Adipose tissue (tissue), 3 donors: ENCODE measurements around the gene ITGA2B. TPM values are rescaled to one million over a fixed set of nuclear protein-coding genes. Genes with fewer than 3 reads are reported as not detected.
"Not testable (repeated sequence)": the region's sequence is repeated elsewhere in the genome, so short reads cannot be mapped to it uniquely, and the experiment has no call there.

Experiments
- H3K27ac ChIP-seq: one replicate; pipeline ENCODE4 v1.5.1; 2013; ENCODE audit warnings: low read depth, low read length
- WGBS, 3 donors: extraction: QIAGEN DNeasy Blood & Tissue Kit; methylation state at CpG; one replicate each; pipeline ENCODE4 v1.1.7; 2013; 5-methylcytosine and 5-hydroxymethylcytosine counted together
- polyA plus RNA-seq, 3 donors: library from polyadenylated mRNA; stranded (reverse); fragments of 200-250 nt; gene quantifications; one replicate each; pipeline ENCODE4 v1.2.3, GENCODE V29; 2013
- donor health status: healthy with polysubstance abuse.
- donor health status: Bipolar disorder and iron deficiency.
- donor health status: healthy.

The ITGA2B gene
- polyA plus RNA-seq, 3 donors: 0.35 to 1.1 (median 0.90) TPM

DNA sequence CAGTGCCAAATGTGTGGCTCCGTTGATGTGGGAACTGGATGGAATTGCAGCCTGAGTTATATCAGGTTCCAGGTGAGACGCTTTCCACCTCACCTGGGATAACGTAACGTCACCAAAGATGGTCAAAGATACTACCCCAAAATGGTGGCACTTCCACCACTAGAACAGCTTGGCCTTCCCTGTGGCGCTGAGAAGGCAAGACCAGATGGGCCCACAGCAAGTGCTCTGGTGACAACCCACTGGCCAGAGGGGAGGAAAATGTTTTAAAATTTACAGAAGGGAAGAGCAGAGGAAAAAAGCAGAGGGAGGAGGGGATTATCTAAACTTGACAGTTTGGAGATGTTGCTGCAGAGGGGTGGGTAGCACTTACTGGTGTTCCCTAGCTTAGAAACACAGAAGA, 7.5 kb upstream of the ITGA2B start:
- 95 to 96% (median 95%) methylated on average over 5 of the region's 5 CpGs for WGBS, 3 donors
- no peak overlapping the region for H3K27ac ChIP-seq

DNA sequence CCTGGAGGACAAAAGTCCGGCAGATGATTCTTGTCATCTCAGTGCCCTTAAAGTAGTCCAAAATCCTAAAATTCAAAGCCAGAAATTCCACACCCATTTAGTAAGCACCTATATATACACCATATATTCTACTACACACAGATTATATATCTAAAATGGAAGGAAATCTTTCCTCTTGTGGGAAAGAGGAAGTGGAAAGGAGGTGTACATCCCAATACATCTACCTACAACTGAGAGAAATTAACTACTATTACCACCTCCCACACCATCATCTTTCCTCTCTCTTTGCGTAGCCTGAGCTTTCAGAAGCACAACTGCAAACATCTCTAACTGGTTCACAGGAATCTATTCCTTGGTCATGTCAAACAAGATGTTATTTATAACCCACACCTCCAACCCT, 5.4 kb upstream of the ITGA2B start:
- 95 to 98% (median 97%) methylated on average over 2 of the region's 2 CpGs for WGBS, 3 donors
- H3K27ac ChIP-seq: no peak overlapping the region

DNA sequence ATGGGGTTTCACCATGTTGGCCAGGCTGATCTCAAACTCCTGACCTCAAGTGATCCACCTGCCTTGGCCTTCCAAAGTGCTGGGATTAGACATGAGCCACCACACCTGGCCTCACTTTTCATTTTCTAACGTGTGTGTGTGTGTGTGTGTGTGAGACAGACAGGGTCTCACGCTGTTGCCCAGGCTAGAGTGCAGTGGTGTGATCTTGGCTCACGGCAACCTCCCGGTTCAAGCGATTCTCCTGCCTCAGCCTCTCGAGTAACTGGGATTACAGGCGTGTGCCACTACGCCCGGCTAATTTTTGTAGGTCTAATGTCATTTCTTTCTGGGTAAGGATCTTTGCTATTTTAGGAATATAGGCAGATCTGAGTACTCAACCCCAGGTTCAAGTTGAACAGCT, 4.7 kb upstream of the ITGA2B start:
- 92 to 96% (median 94%) methylated on average over 9 of the region's 9 CpGs for WGBS, 3 donors
- not testable (repeated sequence) for H3K27ac ChIP-seq

DNA sequence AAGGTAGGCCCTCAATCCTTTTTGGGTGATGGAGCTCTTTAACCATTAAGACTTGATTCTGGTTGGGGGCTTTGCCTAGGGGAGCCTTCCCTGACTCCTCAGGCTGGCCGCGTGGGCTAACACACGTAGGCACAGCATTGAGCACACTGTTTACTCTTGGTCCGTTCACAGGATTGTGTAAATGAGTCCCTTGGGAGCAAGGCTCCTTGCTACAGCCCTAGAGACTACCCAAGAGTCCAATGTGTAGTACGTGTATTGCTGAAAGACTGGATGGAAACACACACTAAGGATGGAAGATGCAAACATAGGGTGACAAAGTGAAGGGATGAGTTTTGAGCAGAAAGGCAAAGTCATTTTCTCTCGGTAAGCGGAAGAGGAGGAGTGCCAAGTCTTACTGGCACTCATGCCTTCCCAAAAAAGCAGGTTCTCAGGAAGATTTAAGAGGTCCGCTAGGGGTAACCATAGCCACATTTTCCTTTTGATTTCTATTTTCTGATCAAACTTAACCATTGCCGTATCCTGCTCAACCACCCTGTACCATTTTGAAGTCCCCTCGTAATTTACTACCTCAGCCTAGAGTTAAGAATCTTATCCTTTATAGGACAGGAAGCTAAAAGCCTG, 911 bp upstream of the ITGA2B start:
- WGBS, 3 donors: 69 to 78% (median 77%) methylated on average over 10 of the region's 10 CpGs
- no peak overlapping the region for H3K27ac ChIP-seq

DNA sequence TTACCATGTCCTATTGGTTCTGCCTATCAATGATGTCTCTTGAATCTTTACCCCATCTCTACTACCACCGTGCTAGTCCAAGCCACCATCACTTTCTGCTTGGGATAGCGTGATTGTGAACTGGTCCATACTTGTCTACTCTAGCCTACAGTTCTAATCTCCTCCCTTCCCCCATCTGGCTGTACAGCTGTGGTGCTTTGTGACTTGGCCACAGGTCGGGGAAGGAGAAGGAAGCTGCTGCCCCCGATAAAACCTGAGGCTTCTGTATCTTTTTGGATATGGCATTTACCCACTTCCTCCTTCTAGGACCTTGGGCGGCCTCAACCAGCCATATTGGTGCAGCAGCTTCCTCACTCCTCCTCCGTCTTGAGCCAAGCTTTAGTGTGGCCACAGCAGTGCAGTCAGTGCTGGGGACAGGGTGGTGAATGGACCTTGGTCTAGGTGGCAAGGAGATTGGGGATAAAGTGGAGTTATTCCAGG, 314 bp upstream of the ITGA2B start:
- whole genome bisulfite sequencing, 3 donors: 53 to 89% (median 70%) methylated on average over 6 of the region's 6 CpGs
- no peak overlapping the region for H3K27ac ChIP-seq

DNA sequence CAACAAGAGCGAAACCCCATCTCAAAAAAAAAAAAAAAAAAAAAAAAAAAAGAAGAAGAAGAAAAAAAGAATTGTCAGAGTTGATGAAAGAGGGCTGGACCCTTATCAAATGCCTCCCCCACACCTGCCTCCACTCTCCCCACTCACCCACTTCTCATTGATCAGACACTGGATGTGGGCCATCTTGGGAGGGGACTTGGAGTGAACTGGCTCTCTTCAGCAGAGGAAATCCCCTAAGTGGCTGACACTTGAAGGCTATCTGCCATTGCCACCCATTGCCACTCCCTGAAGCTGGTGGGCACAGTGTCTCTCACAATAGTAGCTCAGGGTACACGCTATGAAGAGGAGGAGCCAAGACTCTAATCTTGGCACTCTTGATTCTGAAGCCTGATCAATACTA, 1.6 kb downstream of the ITGA2B start:
- 84 to 89% (median 85%) methylated on average over 2 of the region's 2 CpGs for WGBS, 3 donors

DNA sequence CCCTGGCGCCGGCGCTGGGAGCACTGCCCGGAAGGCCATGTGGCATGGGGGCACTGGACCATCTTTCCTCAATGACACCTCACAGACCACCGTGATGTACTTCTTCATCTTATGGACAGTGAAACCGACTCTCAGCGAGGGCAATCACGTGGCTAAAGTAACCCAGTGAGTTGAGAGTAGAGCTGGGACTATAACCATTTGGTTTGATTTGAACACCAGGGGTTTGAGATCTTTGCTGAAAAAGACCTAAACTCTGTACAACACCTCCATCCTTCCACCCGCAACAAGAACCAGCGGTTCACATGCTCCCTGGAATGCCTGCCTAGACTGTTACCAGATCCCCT, 3.3 kb downstream of the ITGA2B start:
- 27 to 47% (median 39%) methylated on average over 10 of the region's 10 CpGs for WGBS, 3 donors
- H3K27ac ChIP-seq: no peak overlapping the region

More for the DNA sequence above, 1.6 kb downstream of the ITGA2B start:
- no peak overlapping the region for H3K27ac ChIP-seq

DNA sequence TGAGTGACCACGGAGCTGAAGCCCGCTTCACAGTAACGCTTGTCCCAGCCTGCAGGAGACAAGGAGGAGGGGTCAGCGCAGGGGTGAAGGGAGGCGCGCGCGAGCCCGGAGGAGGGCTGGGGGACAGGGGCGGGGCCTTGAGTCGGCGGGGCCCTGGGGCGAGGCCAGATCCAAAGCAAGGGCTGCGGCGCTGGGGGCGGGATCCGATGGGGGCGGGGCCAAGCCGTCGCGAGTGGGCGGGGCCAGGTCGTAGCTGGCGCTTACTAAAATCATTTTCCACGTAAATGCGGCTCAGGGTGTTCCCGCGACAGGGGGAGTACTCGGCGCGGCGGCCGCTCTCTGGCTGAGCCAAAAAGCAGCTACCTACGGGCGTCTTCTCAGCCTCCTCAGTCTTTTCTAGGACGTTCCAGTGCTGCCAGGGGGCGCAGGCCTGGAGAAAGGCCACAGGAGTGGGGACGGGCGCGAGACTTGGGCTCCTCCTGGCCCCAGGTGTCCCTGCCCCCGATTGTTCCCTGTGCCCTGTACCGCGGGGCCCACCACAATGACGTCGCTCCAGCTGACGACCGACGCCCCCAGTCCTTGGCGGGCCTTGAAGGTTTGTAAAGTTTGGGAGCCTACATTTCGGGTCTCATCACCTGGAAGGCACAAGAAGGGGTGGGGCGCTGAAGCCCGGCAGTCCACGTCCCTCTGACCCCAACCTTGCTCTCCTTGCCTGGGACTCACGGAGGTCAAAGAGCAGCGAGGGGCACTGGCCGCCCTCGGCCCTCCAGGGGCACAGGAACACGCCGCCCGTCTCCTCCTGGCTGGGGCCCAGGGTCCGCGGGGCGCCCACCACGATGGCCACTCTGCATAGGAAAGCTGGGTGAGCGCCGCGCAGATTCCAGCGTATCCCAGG, 3.9 kb downstream of the ITGA2B start:
- no peak overlapping the region for H3K27ac ChIP-seq
- WGBS, 3 donors: 4 to 9% (median 6%) methylated on average over 64 to 68 of the region's 68 CpGs

DNA sequence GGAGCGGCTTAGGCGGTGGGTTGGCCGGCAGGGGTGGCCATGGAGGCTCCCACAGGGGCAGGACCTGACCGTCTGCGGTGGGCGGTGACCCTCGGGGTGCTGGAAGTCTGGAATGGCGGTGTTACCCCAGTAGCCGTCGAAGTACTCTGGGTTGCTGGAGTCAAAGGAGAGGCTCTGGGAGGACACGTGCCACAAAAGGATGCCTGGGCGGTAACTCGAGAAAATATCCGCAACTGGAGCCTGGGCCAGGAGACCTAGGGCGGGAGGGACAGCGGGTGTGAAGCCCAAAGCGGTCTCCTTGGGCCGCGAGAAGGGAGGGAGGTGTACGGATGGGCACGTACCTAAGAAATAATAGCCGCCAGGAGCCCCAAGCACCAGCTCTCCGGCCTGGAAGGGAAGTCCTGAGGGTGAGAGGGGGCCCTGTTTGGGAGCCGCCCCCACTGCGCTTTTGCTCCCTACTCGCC, 4.6 kb downstream of the ITGA2B start:
- no peak overlapping the region for H3K27ac ChIP-seq
- 4 to 7% (median 6%) methylated on average over 21 to 26 of the region's 26 CpGs for WGBS, 3 donors

DNA sequence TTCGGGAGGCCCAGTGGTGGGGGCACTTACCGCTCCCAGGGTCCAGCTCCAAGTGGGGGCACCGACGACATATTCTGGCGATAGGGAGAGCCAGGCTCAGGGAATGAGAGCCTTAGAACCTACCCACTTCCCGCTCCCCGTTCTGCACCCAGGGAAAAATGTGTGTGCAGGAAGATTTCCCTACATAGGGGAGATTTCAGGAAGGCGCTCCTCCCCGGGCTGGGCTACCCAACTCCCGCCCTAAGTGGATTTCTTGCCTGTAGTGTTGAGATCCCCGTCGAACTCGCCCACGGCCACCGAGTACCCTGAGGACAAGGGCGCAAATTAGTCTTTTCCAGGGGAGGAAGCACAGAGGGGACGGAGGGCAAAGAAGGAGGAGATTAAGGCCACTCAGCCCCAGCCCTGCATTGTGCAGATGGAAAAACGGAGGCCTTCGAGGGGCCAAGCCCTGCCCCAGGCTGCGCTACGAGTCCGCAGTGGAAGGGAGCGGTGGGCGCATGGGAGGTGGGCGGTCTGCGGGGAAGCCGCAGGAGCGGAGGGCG, 5.1 kb downstream of the ITGA2B start:
- no peak overlapping the region for H3K27ac ChIP-seq
- 22 to 43% (median 39%) methylated on average over 27 to 29 of the region's 29 CpGs for WGBS, 3 donors

DNA sequence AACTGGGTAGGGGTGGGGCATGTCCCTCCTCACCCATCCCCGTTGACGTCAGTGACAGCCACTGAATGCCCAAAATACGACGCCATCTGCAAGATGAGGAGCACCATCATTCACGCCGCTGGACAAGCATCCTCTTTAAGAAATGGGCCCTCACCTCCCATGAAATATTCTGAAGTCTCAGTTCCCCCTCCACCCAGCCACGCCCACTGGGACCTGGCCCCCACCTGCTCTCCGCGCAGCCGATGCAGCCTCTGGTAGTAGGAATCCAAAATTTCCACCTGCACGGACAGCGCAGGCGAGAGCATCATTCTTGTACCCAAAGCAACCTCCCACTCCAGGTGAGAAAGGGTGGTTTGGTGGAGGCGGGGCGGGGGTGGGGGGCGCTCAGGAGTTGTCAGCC, 5.6 kb downstream of the ITGA2B start:
- WGBS, 3 donors: 61 to 85% (median 82%) methylated on average over 16 of the region's 16 CpGs
- no peak overlapping the region for H3K27ac ChIP-seq

DNA sequence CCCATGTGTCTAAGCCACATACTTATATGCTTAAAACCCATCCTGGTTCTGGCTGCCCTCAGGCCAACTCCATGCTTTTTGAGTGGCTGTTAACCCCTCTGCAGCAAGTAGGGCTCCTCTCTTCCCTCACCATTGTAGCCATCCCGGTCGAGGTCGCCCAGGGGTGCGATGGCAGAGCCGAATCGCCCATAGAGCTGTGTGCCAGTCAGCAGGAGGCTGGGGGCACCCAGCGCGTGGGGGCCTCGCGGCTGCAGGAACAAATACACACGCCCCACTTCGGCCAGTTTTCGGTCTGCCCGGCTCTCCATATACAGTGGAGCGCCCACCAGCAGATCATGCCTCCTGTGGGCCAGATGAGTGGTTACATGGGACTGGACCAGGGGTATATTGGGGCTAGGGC, 6.1 kb downstream of the ITGA2B start:
- WGBS, 3 donors: 82 to 95% (median 94%) methylated on average over 15 of the region's 15 CpGs
- no peak overlapping the region for H3K27ac ChIP-seq

DNA sequence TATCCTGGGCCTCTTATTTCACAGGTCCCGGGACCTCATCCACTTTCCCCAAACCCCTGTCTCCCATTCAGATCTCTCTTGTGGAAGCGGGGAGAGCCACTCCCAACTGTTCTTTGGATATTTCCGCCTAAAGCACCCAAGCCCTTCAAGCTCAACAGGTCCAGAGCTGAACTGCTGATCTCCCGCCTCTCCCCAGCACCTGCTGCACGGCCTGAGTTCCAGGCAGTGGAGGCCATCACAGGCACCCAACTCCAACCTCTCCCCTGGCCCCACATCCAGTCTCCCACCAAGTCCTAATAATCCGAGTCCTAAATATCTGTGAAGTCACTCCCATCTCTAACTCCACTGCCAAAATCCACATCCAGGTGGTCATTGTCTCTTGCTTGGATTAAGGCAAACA, 6.5 kb downstream of the ITGA2B start:
- 86 to 91% (median 91%) methylated on average over 6 of the region's 6 CpGs for WGBS, 3 donors
- H3K27ac ChIP-seq: no peak overlapping the region

DNA sequence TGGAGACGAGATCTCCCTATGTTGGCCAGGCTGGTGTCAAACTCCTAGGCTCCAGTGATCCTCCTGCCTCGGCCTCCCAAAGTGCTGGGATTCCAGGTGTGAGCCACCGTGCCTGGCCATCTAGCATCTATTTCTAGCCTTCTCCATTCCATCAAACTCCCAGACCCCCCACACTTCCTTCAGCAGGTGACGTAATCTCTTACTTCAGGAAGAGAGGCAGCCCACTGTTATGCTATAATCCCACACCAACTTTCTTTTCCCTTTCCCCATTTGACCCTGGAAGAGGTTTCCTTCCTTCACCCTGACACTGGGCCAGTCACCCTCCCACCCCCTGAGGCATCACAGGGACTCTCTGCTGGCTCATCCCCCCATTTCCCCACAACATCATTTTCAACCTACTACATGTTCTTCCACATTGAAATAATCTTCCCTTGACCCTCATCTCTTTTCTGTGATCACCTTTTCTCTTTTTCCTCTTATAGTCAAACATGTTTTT, 7.6 kb downstream of the ITGA2B start:
- 73 to 78% (median 75%) methylated on average over 4 of the region's 4 CpGs for WGBS, 3 donors
- H3K27ac ChIP-seq: no peak overlapping the region

DNA sequence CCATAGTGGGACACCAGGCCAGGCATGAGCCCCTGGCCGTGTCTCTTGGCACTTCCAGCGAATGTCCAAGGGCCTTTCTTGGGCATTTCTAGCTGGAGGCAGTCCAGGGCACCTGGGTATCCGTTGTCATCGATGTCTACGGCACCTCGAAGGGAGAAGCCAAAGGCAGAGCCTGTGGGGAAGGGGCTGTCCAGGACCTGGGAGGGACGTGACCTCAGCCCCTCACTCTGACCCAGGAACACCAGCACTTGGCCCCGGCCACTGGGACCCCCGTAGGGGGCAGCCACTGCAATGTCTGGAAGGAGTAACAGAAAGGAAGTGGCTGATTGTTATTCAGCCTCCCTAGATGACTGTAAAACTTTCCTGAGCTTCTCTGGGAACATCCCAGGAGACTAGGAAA, 8.7 kb downstream of the ITGA2B start:
- no peak overlapping the region for H3K27ac ChIP-seq
- WGBS, 3 donors: 64 to 83% (median 80%) methylated on average over 9 of the region's 9 CpGs

DNA sequence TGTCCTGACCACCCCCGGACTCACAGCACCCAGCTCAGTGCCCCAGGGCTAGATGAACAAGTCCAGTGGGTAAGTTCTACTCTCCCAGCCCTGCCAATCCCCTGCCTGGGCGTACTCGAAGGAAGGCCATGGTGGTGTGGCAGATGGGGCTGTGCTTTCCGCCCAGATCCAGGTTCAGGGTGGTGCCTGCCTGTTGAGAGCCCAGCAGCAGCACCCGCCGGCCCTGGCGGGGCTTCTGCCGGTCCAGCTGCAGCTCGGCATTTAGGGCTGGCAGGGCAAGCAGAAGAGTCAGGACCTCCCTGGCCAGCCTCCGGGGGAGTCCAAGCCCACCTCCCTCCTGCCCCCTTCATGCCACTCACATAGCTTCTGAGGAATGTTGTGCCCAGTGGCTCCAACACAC, 9.6 kb downstream of the ITGA2B start:
- H3K27ac ChIP-seq: no peak overlapping the region
- WGBS, 3 donors: 91 to 93% (median 91%) methylated on average over 10 of the region's 10 CpGs

DNA sequence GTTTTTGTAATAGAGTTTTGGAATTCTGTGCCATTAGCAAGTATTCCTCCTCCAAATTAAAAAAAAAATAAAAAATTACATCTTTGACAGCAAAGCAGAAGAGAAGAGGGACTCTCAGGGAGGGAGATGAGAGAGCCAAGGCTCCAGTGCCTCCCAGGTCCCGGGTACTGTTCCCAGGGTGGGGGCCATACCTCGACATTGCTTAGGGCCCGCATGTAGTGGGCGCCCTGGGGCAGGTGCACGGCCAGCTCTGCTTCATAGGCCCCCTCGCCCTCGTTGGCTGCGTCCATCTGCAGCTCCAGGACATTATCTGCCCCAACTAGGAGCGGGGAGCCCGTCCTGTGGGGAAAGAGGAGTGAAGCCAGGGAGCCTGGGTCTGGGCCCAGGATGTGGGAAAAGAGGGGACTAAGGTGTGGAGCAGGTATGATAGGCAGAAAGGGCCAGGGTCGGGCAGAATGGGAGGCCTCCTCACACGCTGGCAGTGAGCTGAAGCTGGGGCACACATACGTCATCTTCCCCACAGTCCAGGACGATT, 11.2 kb downstream of the ITGA2B start:
- H3K27ac ChIP-seq: no peak overlapping the region
- 82 to 91% (median 88%) methylated on average over 14 of the region's 14 CpGs for WGBS, 3 donors

DNA sequence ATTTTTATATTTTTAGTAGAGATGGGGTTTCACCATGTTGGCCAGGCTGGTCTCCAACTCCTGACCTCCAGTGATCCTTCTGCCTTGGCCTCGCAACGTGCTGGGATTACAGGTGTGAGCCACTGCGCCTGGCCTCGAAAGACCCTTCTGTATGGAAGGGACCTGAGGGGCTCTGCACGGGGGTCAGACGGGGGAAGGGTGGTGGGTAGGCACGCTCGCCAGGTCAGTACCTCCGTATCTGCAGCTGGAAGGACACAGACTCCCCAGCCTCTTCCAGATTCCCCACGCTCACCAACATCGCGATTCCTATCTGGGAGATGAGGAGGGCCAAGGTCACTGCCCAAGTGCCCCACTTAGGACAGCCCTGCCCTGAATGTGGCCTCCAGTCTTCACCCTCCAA, 12.7 kb downstream of the ITGA2B start:
- WGBS, 3 donors: 80 to 93% (median 81%) methylated on average over 12 of the region's 12 CpGs
- H3K27ac ChIP-seq: no peak overlapping the region

DNA sequence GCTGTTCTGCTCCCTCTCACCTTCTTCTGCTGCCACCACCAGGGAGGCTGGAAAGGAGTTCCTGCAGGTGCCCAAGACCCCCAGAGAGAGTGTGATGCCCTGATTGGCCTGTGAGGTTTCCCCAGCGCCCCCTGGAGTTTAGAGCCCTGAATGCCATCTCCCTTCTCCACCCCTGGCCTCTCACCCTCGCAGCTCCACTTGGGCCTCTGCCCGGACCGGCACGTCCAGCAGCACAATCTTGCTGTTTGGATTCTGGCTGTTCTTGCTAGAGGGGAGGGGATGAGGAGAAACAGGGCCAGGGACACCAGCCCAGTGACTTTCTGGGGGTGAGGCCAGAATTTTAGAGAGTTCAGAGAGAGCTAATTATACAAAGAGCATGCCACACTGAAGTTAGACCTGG, 13.3 kb downstream of the ITGA2B start:
- WGBS, 3 donors: 19 to 36% (median 25%) methylated on average over 5 of the region's 5 CpGs
- H3K27ac ChIP-seq: no peak overlapping the region
